T-helper 2 cell treated with Interferon-gamma antibody and Interleukin-4, amounts not matched to agents 5 μg/mL and 100 μg/mL, for 36 hours (primary cell): ENCODE results near the gene CASD1.

Experiments used
- DNase-seq: peaks from one replicate; pipeline ENCODE4 v3.0.0; 2021; ENCODE audit warnings: low spot score
- H3K27ac Mint-ChIP-seq: one replicate; pipeline ENCODE4 v1.8.0; 2021; ENCODE audit warnings: mild to moderate bottlenecking, mixed read lengths
- H3K27me3 Mint-ChIP-seq: one replicate; pipeline ENCODE4 v1.8.0; 2021; ENCODE audit warnings: low read depth, mixed read lengths
- H3K36me3 Mint-ChIP-seq: one replicate; pipeline ENCODE4 v1.8.0; 2021; ENCODE audit warnings: low read depth, mixed read lengths
- H3K4me1 Mint-ChIP-seq: one replicate; pipeline ENCODE4 v1.8.0; 2021; ENCODE audit warnings: low read depth, mixed read lengths
- H3K4me3 Mint-ChIP-seq: one replicate; pipeline ENCODE4 v1.8.0; 2022; ENCODE audit warnings: mild to moderate bottlenecking, moderate library complexity, mixed read lengths
- H3K9me3 Mint-ChIP-seq: one replicate; pipeline ENCODE4 v1.8.0; 2021; ENCODE audit warnings: mixed read lengths

The CASD1 gene

DNA sequence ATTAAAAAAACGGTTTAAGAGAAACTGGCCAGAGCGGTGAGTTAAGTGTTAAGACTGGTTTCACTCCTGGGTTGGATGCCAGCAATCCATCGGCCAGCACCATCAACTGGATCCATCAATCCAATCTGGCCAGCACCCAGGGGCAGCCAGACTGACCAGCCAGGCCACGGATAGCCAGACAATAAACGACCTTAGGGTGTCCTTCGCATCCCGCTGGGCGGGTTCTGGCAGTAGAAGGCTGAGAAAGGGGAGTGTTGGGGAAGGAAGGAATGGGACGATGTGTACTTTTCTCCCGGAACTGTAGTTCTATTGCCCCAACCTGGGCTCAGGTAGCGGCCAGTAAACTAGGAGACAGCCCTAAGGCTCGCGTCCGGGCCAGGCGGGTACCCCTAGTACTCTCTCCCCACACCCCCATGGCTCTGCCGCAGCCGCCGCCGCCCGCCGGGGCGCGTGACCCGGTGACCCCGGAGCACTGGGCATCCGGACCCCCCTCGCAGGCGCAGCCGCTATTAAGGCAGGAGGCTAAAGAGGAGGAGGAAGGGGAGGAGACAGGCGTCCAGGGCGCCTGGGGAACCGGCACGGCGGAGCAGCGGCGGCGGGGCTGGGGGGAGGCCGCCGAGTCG is at the start of gene CASD1:
TSS of gene CASD1 (plus strand) at position 546 of the 623 bp plus-strand sequence. CDS start 276 bp downstream, outside the sequence.
- peaks cover 33% of the 10 kb centered on the region for H3K4me1 Mint-ChIP-seq
- peak; percentile 41 for DNase-seq
- peaks cover 5% of the 10 kb centered on the region for H3K36me3 Mint-ChIP-seq
- peak within 1 kb of the TSS; percentile 85 for H3K27ac Mint-ChIP-seq
- H3K9me3 Mint-ChIP-seq = peaks cover 3% of the 10 kb centered on the region
- no peaks in the 10 kb centered on the region for H3K27me3 Mint-ChIP-seq
- H3K4me3 Mint-ChIP-seq = peak within 1 kb of the TSS; percentile 82

DNA sequence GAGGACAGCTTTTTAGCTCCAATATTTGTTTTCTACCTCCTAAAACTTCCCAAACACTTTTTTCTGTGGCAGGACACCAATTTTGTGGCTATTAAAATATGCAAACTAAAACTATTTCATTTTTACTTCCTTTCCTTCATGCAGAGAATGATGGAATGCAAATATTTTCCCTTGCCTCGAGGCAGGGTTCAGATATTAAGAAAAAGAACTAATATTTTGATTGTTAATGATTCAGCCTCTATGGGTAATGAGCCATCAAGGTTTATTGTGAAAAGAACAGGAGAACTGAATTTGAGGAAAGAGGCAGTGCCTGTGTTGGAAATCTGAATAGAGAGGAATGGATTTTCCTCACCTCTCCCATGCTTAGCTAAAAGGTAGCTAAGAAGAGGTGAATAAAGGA is 43.1 kb upstream of the CASD1 start:
- Mint-ChIP-seq H3K4me1 (no peaks in the 10 kb centered on the region), H3K4me3 (no peak overlapping the region), H3K36me3 (no peaks in the 10 kb centered on the region), H3K9me3 (no peaks in the 10 kb centered on the region), H3K27ac (no peak overlapping the region), H3K27me3 (peaks cover 4% of the 10 kb centered on the region)
- no peak for DNase-seq

DNA sequence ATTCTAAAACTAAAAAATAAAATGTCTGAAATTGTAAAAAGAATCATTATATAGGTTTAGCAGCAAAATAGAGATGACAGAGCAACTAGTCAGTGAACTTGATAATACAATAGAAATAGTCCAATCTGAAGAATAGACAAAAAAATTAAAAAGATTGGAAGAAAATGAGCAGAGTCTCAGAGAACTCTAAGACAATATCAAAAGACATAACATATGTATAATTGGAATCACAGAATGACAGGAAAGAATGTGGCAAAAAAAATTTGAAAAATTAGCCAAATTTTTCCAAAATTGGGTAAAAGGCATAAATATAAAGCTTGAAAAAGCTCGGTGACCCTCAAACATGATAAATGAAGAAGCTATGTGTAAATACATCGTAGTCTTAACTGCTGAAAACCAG is 38.0 kb upstream of the CASD1 start:
- Mint-ChIP-seq H3K4me1 (no peaks in the 10 kb centered on the region), H3K27me3 (peaks cover 16% of the 10 kb centered on the region), H3K4me3 (no peak overlapping the region), H3K9me3 (no peaks in the 10 kb centered on the region), H3K27ac (no peak overlapping the region), H3K36me3 (no peaks in the 10 kb centered on the region)
- no peak for DNase-seq

DNA sequence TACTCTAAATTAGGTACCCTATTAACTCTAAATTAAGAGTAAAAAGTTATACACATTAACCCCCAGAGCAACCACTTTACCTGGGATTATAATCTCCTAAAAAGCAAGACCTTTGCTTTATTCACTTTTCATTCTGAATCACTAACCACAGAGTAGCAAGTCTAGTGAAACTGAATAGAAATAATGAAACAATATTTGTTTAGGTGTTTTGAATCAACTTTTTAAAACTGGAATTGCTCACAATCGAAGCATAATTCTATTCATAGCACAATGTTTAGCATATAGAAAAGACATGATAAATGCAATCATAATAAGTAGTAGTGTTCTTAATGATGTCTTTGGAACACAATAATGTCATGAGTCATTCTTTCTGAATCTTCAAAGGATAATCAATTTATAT is 37.0 kb upstream of the CASD1 start:
- Mint-ChIP-seq H3K9me3 (no peaks in the 10 kb centered on the region), H3K36me3 (no peaks in the 10 kb centered on the region), H3K4me1 (no peaks in the 10 kb centered on the region), H3K27ac (no peak overlapping the region), H3K4me3 (no peak overlapping the region), H3K27me3 (peaks cover 17% of the 10 kb centered on the region)
- DNase-seq = no peak

GRCh38 chr7:94476251-94476840 is 33.3 kb upstream of the CASD1 start:
- no peak for DNase-seq
- no peaks in the 10 kb centered on the region for H3K9me3 Mint-ChIP-seq
- H3K4me1 Mint-ChIP-seq = no peaks in the 10 kb centered on the region
- no peak overlapping the region for H3K27ac Mint-ChIP-seq
- H3K27me3 Mint-ChIP-seq = peaks cover 17% of the 10 kb centered on the region
- H3K4me3 Mint-ChIP-seq = no peak overlapping the region
- H3K36me3 Mint-ChIP-seq = no peaks in the 10 kb centered on the region

GRCh38 chr7:94477878-94478277 is 31.7 kb upstream of the CASD1 start:
- no peak for DNase-seq
- H3K4me1 Mint-ChIP-seq = no peaks in the 10 kb centered on the region

DNA sequence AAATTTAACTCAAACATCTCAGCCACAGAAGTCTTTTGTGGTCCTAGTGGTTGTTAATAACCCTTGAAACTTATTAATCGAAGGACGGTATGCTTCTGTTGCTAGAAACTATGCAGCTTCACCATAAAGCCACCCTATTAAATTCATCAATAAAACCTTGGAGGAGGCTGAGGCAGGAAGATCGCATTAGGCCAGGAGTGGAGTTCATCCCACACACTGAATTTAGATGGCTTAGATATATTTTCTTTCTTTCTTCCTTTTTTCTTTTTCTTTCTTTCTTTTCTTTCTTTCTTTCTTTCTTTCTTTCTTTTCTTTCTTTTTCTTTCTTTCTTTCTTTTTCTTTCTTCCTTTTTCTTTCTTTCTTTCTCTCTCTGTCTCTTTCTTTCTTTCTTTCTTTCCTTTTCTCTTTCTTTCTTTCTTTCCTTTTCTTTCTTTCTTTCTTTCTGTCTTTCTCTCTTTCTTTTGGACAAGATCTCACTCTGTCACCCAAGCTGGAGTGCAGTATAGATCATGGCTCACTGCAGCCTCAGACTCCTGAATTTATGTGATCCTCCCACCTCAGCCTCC is 30.9 kb upstream of the CASD1 start:
- Mint-ChIP-seq H3K36me3 (no peaks in the 10 kb centered on the region), H3K4me1 (no peaks in the 10 kb centered on the region), H3K9me3 (no peaks in the 10 kb centered on the region), H3K27ac (no peak overlapping the region), H3K4me3 (no peak overlapping the region), H3K27me3 (peaks cover 14% of the 10 kb centered on the region)
- no peak for DNase-seq

More at GRCh38 chr7:94477878-94478277, 31.7 kb upstream of the CASD1 start:
- Mint-ChIP-seq H3K4me3 (no peak overlapping the region), H3K27ac (no peak overlapping the region), H3K27me3 (peaks cover 17% of the 10 kb centered on the region), H3K36me3 (no peaks in the 10 kb centered on the region), H3K9me3 (no peaks in the 10 kb centered on the region)

DNA sequence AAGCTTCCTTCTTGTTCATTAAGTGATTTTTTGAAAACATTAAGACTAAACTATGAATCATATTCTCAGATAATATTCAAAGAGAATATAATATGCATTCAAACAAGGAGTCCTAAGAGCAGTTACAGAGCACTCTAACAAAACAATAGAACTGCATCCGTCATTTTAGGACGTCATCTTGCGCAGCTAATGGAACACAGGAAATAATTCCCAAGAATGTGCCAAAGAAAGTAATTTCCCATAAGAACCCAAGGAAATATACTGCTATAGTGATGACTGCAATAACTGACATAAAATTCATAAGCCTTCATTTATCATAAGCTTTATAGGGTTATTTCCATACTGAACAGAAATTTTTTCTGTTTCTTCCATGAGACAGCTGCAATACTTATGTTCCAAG is 28.3 kb upstream of the CASD1 start:
- Mint-ChIP-seq H3K9me3 (no peaks in the 10 kb centered on the region), H3K27me3 (peaks cover 13% of the 10 kb centered on the region), H3K36me3 (no peaks in the 10 kb centered on the region), H3K4me3 (no peak overlapping the region), H3K27ac (no peak overlapping the region), H3K4me1 (peaks cover under 1% of the 10 kb centered on the region)
- no peak for DNase-seq

GRCh38 chr7:94482796-94483195 is 26.8 kb upstream of the CASD1 start:
- Mint-ChIP-seq H3K4me3 (no peak overlapping the region), H3K27me3 (peaks cover 8% of the 10 kb centered on the region), H3K9me3 (no peaks in the 10 kb centered on the region), H3K36me3 (no peaks in the 10 kb centered on the region), H3K27ac (no peak overlapping the region), H3K4me1 (peaks cover 7% of the 10 kb centered on the region)
- DNase-seq = no peak

DNA sequence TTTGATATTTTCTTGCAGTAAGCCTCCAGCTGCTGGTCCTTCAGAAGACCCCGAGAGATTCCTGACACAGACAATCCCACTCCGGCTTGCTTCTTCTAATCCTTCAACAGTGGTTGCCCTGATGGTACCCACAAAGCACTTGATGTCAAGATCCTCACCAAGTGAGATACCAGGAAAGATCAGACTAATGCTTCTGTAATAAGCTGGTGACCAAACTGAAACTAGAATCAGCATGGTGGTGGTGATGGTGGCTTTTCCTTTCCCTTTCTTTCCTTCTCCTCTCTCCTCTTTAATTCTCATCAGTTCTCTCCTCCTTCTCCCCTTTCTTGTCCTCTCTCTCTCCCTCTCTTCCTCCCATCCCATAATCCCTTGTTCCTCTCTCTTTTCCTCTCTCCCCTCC is 25.8 kb upstream of the CASD1 start:
- Mint-ChIP-seq H3K27me3 (peaks cover 11% of the 10 kb centered on the region), H3K36me3 (no peaks in the 10 kb centered on the region), H3K4me3 (no peak overlapping the region), H3K9me3 (no peaks in the 10 kb centered on the region), H3K4me1 (peaks cover 7% of the 10 kb centered on the region), H3K27ac (no peak overlapping the region)
- no peak for DNase-seq

DNA sequence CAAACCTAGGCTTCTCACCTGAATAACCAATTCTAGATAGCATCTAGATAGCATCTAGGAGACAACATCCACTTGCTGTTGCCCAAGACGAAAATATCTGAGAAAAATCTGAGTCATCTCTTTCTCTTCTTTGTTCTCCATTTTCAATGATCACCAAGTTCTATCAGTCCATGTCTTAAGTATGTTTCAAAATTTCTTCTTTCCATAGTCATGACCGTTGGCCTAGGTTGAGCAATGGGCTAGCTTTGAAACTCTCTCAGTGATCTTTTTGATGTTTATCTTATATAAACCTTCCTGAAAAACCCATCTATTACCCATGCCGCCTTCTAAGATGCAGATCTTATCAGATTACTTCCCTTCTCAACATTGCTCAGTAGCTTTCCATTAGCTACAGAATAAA is 23.4 kb upstream of the CASD1 start:
- no peak overlapping the region for H3K27ac Mint-ChIP-seq
- peaks cover 13% of the 10 kb centered on the region for H3K27me3 Mint-ChIP-seq
- no peaks in the 10 kb centered on the region for H3K36me3 Mint-ChIP-seq
- no peak for DNase-seq
- H3K4me1 Mint-ChIP-seq = peaks cover 7% of the 10 kb centered on the region
- no peak overlapping the region for H3K4me3 Mint-ChIP-seq
- no peaks in the 10 kb centered on the region for H3K9me3 Mint-ChIP-seq

- Mint-ChIP-seq H3K27ac (no peak overlapping the region), H3K27me3 (peaks cover 5% of the 10 kb centered on the region), H3K36me3 (no peaks in the 10 kb centered on the region), H3K4me1 (peaks cover 9% of the 10 kb centered on the region), H3K4me3 (no peak overlapping the region), H3K9me3 (no peaks in the 10 kb centered on the region)
- no peak for DNase-seq
Measured at GRCh38 chr7:94491410-94491809, 18.2 kb upstream of the CASD1 start.

DNA sequence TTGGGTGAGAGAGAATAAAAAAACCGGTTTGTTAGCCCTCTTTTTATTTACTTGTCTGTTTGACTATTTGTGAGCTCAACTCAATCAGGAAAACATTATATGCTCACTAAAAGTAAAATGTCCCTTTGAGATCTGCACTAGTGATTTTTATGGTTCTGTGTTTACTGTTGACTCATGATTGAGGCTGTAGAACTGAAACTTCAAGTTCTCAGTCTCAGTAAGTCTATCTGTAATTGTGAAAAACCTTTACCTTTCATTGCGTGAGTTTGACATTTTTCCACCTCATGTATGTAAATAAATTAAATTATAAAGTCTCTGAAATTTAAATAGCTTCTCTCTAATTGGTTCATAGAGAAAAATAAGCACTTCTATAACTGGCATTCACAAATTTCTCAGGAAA is 17.0 kb upstream of the CASD1 start:
- H3K9me3 Mint-ChIP-seq = no peaks in the 10 kb centered on the region
- peaks cover 5% of the 10 kb centered on the region for H3K27me3 Mint-ChIP-seq
- H3K4me3 Mint-ChIP-seq = no peak overlapping the region
- H3K36me3 Mint-ChIP-seq = no peaks in the 10 kb centered on the region
- peaks cover 3% of the 10 kb centered on the region for H3K4me1 Mint-ChIP-seq
- DNase-seq = no peak
- H3K27ac Mint-ChIP-seq = no peak overlapping the region

DNA sequence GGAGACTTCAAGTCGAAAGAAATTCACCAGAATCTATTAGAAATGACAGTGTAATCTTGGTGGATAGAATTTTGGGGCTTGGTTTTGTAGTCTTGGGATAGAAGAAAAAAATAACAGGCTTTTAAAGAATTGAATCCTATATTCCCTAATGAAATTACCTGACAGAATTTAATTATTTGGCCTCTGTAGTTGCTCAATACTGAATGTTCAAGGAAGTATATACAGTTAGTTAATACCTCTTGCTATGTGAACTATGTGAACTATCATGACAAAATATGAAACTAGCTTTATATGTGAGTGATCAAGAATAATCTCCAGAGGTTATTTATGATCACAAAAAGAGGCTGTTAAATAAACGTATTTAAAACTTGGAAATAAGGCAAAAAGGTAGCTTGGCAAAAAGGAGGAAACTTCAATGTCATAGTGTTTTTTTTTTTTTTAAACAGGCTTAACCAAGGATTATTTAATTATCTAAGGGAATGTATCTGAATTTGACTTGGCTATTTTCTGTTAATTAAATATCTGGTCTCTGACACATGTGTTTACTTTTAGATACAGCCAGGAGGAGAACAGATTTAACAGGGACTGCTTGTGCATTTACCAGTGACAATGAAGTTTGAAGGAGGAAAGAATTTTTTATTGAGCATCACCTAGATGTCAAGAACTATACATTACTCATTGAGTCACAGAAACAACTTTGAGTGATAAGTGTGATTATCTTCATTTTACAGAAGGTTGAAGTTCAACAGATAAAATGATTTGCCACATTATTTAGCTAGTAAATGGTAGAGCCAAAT is 11.5 kb upstream of the CASD1 start:
- no peak for DNase-seq
- H3K27ac Mint-ChIP-seq = no peak overlapping the region
- H3K4me1 Mint-ChIP-seq = no peaks in the 10 kb centered on the region

More for the DNA sequence above, 11.5 kb upstream of the CASD1 start:
- Mint-ChIP-seq H3K36me3 (no peaks in the 10 kb centered on the region), H3K27me3 (peaks cover 16% of the 10 kb centered on the region), H3K9me3 (no peaks in the 10 kb centered on the region), H3K4me3 (no peak overlapping the region)
